Measurements from ENCODE around the gene GGA1.

The GGA1 gene

DNA sequence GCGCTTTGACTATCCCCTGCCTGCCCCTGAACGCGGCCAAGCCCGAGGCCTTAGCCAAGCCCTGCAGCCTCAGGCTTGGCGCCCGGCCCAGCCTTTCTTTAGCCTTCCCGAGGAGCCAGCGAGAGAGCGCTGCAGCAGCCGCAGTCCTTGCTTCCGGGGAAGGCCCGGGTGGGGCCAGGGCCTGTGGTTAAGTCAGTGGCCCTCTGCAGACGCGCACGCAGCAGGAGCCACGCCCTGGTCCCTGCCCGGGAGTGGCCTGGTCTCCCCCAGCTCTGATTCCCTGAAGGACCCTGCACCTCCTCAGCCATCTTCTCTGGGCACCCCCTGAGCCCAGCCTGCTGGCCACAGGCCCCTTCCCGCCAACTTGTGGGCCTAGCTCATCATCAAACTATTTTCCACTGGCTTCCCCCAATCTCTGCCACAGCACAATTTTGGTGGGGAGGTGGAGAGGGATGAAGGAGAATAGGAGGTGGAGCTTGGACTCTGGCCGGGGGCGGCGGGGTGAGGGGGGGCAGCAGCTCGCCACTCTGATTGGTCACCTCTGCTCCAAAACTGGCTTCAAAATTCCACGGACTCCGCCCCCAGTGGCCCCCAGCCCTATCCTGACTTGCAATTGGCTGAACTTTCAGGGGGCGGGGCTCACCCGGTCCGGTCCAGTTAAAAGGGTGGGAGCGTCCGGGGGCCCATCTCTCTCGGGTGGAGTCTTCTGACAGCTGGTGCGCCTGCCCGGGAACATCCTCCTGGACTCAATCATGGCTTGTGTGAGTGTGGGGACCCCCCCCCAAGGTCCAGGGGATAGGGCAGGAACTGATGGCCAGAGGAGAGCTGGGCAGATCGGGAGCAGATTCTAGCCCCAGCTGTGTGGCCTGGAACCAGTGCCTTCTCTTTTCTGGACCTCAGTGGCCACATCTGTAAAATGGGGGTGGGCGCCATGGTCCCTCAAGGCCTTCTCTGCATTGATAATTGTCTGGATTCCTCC, 66.6 kb downstream of the GGA1 start, which contains the start of gene LGALS1:
Gene LGALS1 (plus strand): TSS at position 686 of the 979 bp plus-strand sequence. CDS start 67 bp downstream, at position 753.
- peak; percentile 96 for DNase-seq (ENCODE audit: low read depth)

GRCh38 chr22:37675930-37676735, 67.5 kb downstream of the GGA1 start:
- no peak for DNase-seq (ENCODE audit: low read depth)

- peak; percentile 91 for DNase-seq (ENCODE audit: low read depth)
Measured at GRCh38 chr22:37676736-37677492, 68.3 kb downstream of the GGA1 start.

DNA sequence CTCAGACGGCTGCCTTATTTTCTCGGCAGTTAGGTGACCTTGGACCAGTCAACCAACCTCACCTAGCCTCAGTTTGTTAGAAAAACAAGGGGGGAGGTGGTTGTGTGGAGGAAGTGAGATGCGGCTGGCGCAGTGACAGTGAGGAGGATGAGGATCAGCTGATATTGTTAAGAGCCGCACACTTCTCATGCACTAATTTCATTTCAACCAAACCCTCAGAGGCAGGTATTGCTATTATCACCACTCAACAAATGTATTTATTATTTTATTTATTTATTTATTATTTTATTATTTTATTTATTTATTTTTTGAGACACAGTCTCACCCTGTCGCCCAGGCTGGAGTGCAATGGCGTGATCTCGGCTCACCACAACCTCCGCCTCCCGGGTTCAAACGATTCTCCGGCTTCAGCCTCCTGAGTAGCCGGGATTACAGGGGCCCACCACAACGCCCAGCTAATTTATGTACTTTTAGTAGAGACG, 68.9 kb downstream of the GGA1 start:
- no peak for DNase-seq (ENCODE audit: low read depth)

- no peak for DNase-seq (ENCODE audit: low read depth)
Measured at GRCh38 chr22:37678372-37678771, 69.7 kb downstream of the GGA1 start.

DNA sequence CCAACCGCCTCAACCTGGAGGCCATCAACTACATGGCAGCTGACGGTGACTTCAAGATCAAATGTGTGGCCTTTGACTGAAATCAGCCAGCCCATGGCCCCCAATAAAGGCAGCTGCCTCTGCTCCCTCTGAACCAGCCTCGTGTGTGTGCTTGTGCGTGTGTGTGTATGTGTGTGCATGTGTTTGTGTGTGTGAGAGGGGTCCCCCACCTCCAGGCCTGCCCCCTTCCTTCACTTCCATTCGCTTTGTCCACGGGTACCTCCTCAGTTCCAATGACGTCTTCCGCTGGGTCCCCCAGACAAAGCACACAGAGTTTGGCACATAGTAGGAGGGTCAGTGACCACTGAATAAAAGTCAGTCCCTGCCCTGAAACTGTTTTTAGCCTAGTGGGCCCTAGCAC, 71.0 kb downstream of the GGA1 start:
- DNase-seq (ENCODE audit: low read depth) = no peak

GRCh38 chr22:37680191-37680851, 71.7 kb downstream of the GGA1 start:
- DNase-seq (ENCODE audit: low read depth) = no peak

DNA sequence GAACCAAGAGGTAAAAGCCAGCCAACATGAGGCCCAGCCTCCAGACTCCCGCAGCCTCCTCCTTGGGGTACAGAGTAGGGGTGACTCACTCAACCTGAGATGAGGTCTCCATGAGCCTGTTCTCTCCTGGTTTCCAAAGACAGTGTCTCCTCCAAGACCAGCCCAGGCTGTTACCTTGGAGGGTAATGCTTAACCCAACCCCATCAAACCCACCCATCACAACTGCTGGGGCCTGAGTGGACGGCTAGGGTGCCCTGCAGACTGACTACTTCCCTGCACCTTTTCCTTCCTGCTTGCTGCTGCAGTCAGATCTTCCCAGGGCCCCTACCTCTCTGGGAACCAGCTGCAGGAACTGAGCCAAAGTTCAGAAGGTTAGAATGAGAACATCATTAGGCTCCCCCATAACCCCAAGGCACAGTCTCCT, 72.4 kb downstream of the GGA1 start:
- peak; percentile 61 for DNase-seq (ENCODE audit: low read depth)

GRCh38 chr22:37681556-37682049, 73.0 kb downstream of the GGA1 start:
- peak; percentile 60 for DNase-seq (ENCODE audit: low read depth)

Data from HS-5 (cell line).